Heart left ventricle (tissue), 13 donors: ENCODE data around the gene KRTAP4-7.
"Not testable (repeated sequence)": the region's sequence is repeated elsewhere in the genome, so short reads cannot be mapped to it uniquely, and the experiment has no call there.

Experiments
- POLR2A ChIP-seq, 2 donors: fragments of 450-650 bp; IDR thresholded peaks; one replicate each; pipeline ENCODE4 v1.6.1; 2017; ENCODE audit warnings: antibody characterized with exemption in 2 of 2, mild to moderate bottlenecking in 2 of 2, moderate library complexity in 2 of 2
- TF ChIP-seq, protein P1 (sequence below), 12 donors: fragments of 200-600 bp; sonication (generic) in 4 of 12; IDR thresholded peaks; one replicate each; pipeline versions ENCODE4 v1.5.0 to v1.8.0; 2018 to 2022; ENCODE audit warnings: antibody characterized with exemption in 12 of 12, mild to moderate bottlenecking in 5 of 12
- donor health status: ischemic (EF 13 %, LVEDD 7.1; RV severe dilation, severe dysfunction).
- donor health status: DM: no; HTN: yes; CAD: no.
- donor health status: DM: no; HTN: no; CAD: no.
- donor health status: ischemic (EF 25% LVEDD 6.9; RV normal size, moderate dysfunction).
- donor health status: ischemic (EF 25% LVEDD 5.7; RV mildly dilated, moderate dysfunction).
- donor health status: ischemic (EF 35%, LVEDD 5.7; RV mildly dilated, moderate dysfunction).
- donor health status: nonischemic (EF 11% LVEDD 7.7; RV severe dilation, severe dysfunction).
- donor health status: DM: yes; HTN: yes; CAD: no.
- donor health status: PGD.
- donor health status: ischemic (EF 29% LVEDD 5.4; RV normal size, mild dysfunction).
- donor health status: nonischemic (EF 23%, LVEDD 6.1; RV moderate dilation, normal function).

DNA sequence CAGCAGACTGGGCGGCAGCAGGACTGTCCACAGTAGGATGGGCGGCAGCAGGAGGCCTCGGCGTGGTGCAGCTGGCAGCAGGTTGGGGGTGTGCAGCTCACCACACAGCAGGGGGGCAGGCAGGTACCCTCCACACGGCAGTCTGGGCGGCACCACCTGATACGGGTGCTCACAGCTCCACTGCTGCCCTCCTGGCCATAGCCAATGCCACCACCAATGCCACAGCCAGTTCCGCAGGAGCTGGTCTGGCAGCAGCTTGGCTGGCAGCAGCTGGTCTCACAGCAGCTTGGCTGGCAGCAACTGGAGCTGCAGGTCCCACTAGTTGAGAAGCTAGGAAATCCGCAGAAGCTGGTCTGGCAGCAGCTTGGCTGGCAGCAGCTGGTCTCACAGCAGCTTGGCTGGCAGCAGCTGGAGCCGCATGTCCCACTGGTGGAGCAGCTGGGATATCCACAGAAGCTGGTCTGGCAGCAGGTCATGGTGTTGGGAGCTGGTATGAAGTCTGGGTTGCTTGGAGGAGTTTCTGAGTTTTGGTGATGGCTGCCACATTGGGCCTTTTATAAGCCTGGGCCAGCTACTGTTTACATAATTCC is 49.5 kb upstream of the KRTAP4-7 start, which contains the start of gene KRTAP1-3:
- TF ChIP-seq, protein P1, sequence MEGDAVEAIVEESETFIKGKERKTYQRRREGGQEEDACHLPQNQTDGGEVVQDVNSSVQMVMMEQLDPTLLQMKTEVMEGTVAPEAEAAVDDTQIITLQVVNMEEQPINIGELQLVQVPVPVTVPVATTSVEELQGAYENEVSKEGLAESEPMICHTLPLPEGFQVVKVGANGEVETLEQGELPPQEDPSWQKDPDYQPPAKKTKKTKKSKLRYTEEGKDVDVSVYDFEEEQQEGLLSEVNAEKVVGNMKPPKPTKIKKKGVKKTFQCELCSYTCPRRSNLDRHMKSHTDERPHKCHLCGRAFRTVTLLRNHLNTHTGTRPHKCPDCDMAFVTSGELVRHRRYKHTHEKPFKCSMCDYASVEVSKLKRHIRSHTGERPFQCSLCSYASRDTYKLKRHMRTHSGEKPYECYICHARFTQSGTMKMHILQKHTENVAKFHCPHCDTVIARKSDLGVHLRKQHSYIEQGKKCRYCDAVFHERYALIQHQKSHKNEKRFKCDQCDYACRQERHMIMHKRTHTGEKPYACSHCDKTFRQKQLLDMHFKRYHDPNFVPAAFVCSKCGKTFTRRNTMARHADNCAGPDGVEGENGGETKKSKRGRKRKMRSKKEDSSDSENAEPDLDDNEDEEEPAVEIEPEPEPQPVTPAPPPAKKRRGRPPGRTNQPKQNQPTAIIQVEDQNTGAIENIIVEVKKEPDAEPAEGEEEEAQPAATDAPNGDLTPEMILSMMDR (IDR thresholded peaks at IDR 0.05), result not testable (repeated sequence)
- TF ChIP-seq POLR2A (IDR thresholded peaks at IDR 0.05), result not testable (repeated sequence)
